HG02678 (cell line): Measurements from ENCODE around the gene CD44.
"Not testable (repeated sequence)": the region's sequence is repeated elsewhere in the genome, so short reads cannot be mapped to it uniquely, and the experiment has no call there.

Experiments used
- ATAC-seq: cut with Tn5 transposase; IDR thresholded peaks from one replicate; pipeline ENCODE4 v1.9.1; 2021; ENCODE audit warnings: mild to moderate bottlenecking, moderate library complexity; ENCODE audit not compliant: unreplicated experiment

CD44 gene

DNA sequence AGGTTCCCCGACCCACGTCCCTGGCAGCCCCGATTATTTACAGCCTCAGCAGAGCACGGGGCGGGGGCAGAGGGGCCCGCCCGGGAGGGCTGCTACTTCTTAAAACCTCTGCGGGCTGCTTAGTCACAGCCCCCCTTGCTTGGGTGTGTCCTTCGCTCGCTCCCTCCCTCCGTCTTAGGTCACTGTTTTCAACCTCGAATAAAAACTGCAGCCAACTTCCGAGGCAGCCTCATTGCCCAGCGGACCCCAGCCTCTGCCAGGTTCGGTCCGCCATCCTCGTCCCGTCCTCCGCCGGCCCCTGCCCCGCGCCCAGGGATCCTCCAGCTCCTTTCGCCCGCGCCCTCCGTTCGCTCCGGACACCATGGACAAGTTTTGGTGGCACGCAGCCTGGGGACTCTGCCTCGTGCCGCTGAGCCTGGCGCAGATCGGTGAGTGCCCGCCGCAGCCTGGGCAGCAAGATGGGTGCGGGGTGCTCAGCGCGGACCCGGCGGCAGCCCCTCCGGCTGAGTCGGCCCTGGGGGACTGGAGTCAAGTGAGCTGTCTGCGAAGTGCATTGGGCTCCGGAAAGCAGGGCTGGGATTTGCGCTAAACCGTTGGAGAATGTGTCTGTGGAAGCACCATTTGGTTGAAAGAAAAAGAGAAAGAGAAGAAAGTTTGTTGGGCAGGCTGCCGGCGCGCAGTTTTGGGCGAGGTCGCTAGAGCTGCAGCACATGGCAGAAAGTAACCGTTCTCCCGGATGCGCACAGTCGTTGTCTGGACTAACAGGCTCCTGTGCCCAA, at the start of gene CD44:
CD44 (plus strand) TSS at position 229 of the 779 bp plus-strand sequence; CDS start at position 362, 133 bp downstream.
- ATAC-seq: no peak

DNA sequence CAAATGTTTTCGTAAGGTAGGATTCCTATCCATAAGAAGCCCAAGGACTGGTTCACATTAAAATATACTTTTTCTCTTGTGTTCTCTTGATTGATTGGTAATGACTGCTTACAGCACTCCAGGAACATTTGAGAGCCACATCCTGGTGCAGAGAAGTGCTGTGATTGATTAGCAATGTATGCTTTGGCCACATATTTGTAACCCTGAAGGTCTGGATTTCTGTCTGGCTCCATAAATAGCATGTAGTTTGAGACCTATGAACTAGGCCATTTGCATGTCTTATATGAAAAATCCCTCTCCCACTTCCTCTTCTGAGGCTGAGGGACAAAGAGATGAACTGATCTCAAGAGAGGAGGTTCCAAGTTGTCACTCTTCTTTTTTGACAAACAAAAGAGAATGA, 49.3 kb upstream of the CD44 start:
- peak; percentile 73 for ATAC-seq

DNA sequence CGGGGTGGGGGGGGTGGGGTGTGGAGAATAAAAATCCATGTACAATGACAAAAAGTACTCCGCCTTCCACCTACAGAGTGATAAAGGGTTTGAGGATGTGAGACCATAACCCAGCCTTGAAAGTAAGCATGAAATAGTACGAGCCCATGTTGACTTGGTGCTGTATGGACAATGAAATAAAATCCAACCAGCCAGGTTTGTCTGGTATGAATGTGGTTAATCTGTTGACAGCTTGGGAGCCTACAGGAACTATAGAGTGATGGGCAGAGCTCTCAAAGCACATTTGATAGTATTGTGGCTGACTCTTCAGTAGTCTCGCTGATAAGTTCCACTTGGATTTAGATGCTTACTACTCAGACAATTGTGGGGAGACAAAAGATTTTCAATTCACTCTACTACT, 48.8 kb upstream of the CD44 start:
- peak; percentile 30 for ATAC-seq

DNA sequence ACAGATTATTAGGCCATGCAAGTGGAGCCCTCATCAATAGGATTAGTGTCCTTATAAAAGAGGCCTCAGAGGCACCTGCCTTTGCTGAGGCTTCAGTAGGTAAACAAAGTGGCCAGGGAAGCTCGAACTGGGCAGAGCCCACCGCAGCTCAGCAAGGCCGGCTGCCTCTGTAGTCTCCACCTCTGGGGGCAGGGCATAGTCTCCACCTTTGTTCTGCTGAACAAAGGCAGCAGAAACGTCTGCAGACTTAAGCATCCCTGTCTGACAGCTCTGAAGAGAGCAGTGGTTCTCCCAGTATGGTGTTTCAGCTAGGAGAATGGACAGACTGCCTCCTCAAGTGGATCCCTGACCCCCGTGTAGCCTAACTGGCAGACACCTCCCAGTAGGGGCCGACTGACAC, 48.0 kb upstream of the CD44 start:
- ATAC-seq: not testable (repeated sequence)

DNA sequence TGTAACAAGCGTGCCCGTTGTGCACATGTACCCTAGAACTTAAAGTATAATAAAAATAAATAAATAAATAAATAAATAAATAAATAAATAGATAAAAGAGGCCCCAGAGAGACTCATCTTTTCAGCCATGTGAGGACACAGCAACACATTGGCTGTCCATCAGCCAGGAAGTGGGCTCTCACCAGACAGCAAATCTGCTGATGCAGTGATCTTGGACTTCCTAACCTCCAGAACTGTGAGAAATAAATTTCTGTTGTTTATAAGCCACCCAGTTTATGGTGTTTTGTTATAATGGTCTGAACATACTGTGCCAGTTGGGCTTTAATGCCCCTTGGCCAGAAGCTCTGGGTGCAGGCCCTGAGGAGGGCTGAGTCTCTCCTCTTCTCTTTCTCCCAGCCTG, 42.2 kb upstream of the CD44 start:
- no peak for ATAC-seq

DNA sequence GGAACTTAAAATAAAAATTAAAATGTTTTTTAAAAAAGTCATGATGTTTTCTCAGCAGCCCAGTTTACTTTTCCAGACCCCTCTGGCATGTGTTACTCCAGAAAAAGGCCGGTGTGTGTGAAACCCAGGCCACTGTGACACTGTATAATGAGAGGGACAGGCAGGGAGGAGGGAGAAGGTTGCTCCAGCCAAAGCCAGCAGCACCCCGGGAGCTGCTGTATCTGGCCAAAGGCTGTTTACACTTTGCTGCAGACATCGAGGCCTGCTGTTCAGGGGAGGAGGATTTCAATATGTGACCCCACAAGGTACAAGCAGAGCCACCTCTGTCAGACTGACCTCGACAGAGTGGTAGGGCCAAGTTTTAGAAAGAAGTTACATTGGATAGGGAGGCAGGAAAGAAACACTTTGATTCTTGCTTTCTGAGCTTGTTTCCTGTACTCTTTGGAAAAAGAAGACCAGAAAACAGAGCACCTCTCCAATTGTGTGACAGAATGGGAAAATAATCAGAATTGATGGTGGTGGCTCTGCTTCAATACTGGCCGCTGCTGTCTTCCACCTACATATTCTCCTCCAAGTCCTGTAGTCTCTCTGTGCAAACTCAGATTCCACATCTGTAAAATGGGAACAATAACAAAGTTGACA, 41.0 kb upstream of the CD44 start:
- no peak for ATAC-seq

DNA sequence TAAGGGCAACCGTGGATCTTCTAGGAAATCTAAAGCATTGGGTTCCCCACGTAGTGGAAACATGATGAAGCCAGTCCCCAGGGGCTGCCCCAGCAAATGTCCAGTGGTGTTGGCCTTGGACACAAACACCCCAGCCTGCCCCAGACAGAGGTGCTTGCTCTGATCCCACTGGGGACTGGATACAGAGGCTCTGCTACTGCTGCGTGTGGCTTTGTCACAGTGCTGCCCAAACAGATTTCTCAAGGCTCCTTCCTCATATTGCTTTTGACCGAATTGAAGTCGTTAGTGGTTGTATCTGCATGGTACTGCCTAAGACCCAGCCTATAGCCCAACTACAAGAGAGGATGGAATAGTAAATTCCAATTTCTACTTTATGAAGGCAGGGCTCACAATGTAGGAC, 40.1 kb upstream of the CD44 start:
- ATAC-seq: no peak

DNA sequence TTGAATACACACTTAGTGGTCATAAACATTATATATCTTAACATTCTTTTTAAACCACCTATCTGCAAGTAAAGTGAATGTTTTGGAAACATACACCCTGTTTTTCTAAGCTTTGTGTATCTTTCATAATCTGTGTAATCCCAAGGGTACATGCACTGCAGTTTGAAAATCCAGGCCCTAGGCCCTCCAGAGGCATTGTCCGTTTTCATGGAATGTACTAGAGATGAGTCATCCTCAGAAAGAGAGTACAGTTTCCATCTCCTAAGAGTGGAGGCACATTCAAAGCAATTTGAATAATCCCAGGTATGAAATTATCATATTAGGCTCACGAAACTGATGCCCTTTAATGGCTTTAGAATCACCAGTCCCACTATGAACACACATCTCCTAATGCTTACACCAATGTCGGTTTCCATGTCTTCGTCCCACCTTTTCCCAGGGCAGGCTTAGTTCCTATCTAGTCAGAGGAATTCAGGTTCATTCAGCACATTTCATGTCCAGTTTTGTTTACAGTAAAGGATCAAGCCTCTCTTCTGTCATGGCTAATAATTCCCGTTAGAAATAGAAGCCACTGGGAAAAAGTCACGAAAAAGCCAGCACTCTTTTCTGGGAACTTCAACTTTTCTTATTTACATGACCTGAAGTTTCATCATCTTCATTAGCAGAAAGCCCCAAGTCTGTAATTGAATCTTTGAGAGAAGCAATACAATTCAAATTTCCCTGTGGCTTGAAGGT, 39.5 kb upstream of the CD44 start:
- no peak for ATAC-seq

DNA sequence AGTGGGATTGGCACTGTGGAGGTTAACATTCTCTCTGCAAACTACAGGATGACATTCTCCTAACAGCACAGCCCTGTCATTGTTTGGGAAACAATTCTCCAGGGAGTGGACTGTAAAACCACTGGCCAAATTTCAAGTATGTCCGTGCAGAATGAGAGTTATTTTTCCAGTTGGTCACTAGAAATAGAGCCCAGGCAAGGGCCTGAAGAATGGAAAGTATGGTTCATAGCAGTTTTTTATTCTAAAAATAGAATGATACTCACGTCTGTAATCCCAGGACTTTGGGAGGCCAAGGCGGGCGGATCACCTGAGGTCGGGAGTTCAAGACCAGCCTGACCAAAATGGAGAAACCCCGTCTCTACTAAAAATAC, 39.0 kb upstream of the CD44 start:
- no peak for ATAC-seq

DNA sequence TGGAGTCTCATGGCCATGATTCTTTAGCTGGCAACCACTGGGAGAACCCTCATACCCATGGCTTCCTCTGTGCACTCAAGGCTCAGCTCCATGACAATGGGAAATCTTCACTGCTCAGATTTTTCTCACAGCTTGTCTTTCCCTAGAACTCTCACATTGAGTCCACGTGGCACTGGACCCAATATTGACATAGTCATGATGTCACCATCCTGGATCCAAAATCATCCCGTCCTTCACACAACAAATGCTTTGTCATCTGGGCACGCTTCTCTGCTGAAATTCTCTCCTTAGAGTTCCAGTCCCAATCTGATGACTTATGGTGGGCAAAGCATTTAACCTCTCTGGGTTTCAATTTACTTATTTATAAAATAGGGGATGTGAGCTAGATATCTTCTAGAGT, 37.7 kb upstream of the CD44 start:
- no peak for ATAC-seq

DNA sequence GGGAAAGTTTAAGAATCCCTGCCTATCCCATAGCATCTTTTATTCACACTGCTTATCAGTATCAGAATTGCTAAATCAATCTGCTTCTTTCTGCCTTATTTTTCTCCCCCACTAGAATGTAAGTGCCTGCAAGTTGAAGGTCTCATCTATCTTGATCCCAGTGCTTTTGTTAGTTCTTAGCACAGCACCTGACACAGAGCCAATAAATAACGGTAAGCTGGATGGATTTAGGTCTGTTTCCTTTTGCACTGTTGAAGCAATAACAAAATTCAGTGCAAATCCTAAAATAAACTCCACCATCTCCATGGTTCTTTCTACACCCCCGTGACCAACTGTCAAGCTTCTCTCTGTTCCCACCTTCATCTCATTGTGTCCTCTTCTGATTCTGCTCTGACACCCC, 36.7 kb upstream of the CD44 start:
- no peak for ATAC-seq

DNA sequence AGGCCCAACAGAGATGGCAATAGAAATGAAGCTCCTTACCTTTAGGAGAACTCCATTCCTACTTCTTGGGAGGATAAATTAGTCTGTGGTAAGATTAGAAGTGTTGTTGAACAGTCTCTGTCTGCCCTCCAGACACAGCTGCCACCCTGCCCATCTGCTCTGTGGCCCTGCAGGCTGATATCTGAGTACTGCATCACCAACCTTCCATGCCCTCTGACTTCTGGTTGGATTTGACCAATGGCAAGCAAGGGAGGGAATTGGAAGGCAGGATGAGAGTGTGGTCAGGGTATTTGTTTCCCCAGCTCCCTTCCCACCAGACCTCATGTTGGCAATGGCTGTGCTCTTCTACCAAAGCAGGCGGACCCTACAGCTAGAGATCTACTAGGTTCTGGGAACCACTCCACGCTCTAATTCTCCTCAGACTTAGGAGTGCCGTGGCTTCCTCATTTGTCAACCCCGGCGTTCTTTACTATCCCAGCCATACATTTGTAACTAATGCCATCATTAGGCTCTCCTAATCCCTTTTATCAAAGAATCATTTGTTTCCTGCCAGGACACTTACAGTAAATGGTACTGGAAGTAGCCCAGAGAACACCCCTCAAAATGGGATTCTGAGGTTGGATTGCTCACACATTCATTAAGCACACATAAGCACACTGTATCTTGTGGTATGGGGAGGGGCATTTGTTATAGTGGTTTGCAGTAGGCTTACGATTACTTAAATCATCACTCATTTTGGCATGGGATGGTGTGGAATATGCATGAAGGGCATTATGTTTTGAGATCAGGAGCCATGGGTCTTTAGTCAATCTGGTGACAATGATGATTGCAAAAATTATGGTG, 35.4 kb upstream of the CD44 start:
- ATAC-seq: no peak

DNA sequence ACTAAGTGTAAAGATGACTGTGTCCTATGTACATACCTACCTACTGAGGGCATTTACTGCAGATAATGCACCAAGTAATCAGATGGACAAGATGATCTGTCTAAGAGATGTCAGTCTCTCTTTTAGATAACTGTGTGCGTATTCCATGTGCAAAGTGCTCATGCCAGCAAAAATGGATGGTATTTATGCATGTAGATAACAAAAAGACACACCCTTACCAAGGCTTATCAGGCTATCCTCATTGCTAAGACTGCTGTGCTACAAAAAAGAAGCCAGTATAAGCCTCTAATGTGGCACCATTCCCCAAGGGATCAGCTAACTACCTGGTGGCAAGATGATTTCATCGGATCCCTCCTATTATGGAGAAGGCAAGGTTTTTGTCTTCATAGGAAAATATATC, 34.3 kb upstream of the CD44 start:
- no peak for ATAC-seq

DNA sequence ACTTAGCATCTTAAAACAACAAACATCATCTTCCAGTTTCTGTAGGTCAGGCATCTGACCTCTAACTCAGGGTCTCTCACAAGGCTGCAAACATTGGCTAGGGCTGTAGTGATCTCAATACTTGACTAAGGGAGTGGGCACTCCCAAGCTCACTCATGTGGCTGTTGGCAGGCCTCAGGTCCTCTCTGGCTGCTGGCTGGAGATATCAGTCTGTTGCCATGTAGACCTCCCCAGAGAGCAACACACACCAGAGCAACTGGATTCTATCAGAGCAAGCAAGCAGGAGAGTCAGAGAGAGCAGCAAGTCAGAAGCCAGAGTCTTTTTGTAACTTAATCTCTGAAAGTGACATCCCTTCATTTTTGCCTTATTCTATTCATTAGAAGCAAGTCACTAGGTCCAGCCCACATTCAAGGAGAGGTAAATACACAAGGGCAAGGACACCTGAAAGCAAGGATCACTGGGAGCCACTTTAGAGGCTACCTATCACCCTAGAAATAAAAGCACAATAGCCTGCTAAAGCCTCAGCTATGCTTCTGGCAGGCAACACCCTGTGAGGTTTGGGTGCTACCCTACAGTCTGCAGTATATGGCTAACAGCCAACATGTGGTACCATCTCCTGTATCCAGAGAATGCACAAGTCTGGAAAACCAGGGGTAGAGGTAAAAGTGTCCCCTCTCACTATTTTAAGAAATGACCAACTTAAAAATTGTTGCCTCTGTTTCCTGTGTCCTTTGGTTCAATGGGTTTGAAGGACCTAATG, 33.5 kb upstream of the CD44 start:
- no peak for ATAC-seq

DNA sequence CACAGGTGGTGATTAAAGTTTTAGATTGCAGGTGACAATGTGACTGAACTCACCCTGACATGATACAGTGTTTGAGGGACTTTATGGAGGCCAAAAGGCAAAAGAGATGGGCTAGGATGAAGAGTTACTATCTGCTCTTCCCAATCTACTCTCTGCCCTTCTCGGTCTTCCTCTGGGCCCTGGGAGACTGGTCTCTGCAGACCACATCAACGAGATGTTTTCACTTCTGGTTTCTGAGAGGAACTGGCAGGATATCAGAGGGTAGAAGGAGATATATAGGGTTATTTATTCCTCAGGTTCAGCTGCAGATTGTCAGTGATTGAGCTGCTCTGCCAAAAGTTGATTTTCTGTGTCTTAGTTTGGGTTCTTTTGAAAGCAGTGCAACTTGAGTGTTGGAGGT, 32.4 kb upstream of the CD44 start:
- peak; percentile 75 for ATAC-seq

DNA sequence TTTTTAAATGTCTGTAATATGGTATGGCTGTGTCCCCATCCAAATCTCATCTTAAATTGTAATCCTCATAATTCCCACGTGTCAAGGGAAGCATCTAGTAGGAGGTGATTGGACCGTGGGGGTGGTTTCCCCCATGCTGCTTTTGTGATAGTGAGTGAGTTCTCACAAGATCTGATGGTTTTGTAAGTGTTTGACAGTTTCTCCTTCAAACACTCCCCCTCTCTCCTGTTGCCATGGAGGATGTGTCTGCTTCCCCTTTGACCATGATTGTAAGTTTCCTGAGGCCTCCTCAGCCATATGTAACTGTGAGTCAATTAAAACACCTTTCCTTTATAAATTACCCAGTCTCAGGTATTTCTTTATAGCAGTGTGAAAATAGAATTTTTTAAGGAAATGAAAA, 31.1 kb upstream of the CD44 start:
- ATAC-seq: no peak

DNA sequence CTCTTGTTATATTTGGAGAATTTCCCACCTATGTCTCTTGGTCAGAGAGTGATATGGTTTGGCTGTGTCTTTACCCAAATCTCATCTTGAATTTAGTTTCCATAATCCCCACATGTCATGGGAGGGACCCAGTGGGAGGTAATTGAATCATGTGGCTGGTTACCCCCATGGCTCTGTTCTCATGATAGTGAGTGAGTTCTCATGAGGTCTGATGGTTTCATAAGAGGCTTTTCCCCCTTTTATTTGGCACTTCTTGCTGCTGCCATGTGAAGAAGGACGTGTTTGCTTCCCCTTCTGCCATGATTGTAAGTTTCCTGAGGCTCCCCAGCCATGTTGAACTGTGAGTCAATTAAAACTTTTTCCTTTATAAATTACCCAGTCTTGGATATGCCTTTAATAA, 30.6 kb upstream of the CD44 start:
- not testable (repeated sequence) for ATAC-seq

DNA sequence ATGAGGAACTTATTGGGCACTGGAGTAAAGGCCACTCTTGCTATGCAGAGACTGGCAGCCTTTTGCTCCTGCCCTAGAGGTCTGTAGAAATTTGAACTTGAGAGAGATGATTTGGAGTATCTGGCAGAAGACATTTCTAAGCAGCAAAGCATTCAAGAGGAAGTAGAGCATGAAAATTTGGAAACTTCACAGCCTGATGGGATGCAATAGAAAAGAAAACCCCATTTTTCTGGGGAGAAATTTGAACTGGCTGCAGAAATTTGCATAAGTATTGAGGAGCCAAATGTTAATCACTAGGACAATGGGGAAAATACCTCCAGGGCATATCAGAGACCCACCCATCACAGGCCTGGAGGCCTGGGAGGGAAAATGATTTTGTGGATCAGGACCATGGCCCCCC, 29.9 kb upstream of the CD44 start:
- no peak for ATAC-seq

DNA sequence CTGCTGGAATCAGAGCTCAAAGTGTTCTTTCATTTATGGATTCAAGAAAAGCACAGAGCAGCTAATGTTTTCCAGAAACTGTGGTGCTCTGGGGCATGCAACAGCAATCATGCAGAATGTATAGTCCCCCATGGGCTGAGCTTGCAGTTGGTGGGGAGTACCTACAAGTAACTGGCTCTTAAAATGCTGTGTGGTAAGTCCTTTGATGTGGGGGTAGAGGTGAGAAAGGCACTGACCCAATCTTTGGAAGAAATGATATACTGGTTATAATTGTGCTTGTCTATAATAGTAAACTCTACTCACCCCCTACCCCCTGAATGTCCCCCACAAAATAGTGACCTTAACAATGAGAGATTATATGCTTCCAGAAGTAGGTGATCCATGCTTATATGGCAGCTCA, 29.1 kb upstream of the CD44 start:
- no peak for ATAC-seq
